CD8-positive, alpha-beta memory T cell (primary cell): Measurements from ENCODE around the gene FYCO1. TPM values are rescaled to one million over a fixed set of nuclear protein-coding genes. Genes with fewer than 3 reads are reported as not detected.

ENCODE experiments used
- CTCF ChIA-PET: fragments of 350-600 bp; sonication (Branson Sonifier 250); formaldehyde crosslinking; loops from one replicate; lab custom pipeline; 2021; ENCODE audit warnings: antibody characterized with exemption; lab: Charles Lee
- POLR2A ChIA-PET: fragments of 350-600 bp; sonication (Branson Sonifier 250); formaldehyde crosslinking; loops from one replicate; lab custom pipeline; 2021; ENCODE audit warnings: antibody characterized with exemption; lab: Charles Lee
- DNase-seq, 5 donors: peaks; one replicate each; pipeline versions ENCODE4 v3.0.0 to v3.0.0-alpha.2; 2020 to 2022; ENCODE audit warnings: mixed read lengths in 1 of 5
- H3K27ac ChIP-seq: one replicate; pipeline ENCODE4 v1.7.0; 2013; ENCODE audit warnings: low read depth, mild to moderate bottlenecking, low read length, moderate library complexity
- H3K27me3 ChIP-seq: 2 replicates; pipeline ENCODE4 v1.7.0; 2013; ENCODE audit warnings: low read length, mild to moderate bottlenecking; ENCODE audit not compliant: insufficient read depth, poor library complexity, severe bottlenecking
- H3K36me3 ChIP-seq: 2 replicates; pipeline ENCODE4 v1.7.0; 2013; ENCODE audit warnings: mild to moderate bottlenecking, low read length, moderate library complexity; ENCODE audit not compliant: insufficient read depth
- H3K4me1 ChIP-seq: 2 replicates; pipeline ENCODE4 v1.7.0; 2013; ENCODE audit warnings: mild to moderate bottlenecking, low read length, moderate library complexity; ENCODE audit not compliant: insufficient read depth
- H3K4me3 ChIP-seq: 2 replicates; pipeline ENCODE4 v1.7.0; 2013; ENCODE audit warnings: mild to moderate bottlenecking, low read length
- H3K9me3 ChIP-seq: 2 replicates; pipeline ENCODE4 v1.7.0; 2013; ENCODE audit warnings: mild to moderate bottlenecking, low read length
- H3K27ac Mint-ChIP-seq, 8 donors: one replicate each; pipeline ENCODE4 v1.8.0; 2020 to 2021; ENCODE audit warnings: mixed read lengths in 8 of 8, mild to moderate bottlenecking in 6 of 8, inconsistent platforms in 3 of 8, moderate library complexity in 3 of 8
- H3K27me3 Mint-ChIP-seq, 2 donors: one replicate each; pipeline ENCODE4 v1.8.0; 2020 to 2021; ENCODE audit warnings: mixed read lengths in 2 of 2, mild to moderate bottlenecking in 1 of 2, moderate library complexity in 1 of 2
- H3K36me3 Mint-ChIP-seq, 3 donors: one replicate each; pipeline ENCODE4 v1.8.0; 2020 to 2021; ENCODE audit warnings: mixed read lengths in 3 of 3, inconsistent platforms in 1 of 3, mild to moderate bottlenecking in 1 of 3
- H3K4me1 Mint-ChIP-seq, 3 donors: one replicate each; pipeline ENCODE4 v1.8.0; 2020 to 2021; ENCODE audit warnings: mixed read lengths in 3 of 3, inconsistent platforms in 1 of 3, mild to moderate bottlenecking in 1 of 3
- H3K4me3 Mint-ChIP-seq, 7 donors: one replicate each; pipeline ENCODE4 v1.8.0; 2020 to 2021; ENCODE audit warnings: mixed read lengths in 7 of 7, mild to moderate bottlenecking in 6 of 7, moderate library complexity in 4 of 7, inconsistent platforms in 2 of 7
- H3K9me3 Mint-ChIP-seq, 5 donors: one replicate each; pipeline ENCODE4 v1.8.0; 2020 to 2022; ENCODE audit warnings: mixed read lengths in 5 of 5, mild to moderate bottlenecking in 3 of 5, moderate library complexity in 2 of 5, inconsistent platforms in 1 of 5
- polyA plus RNA-seq: library from polyadenylated mRNA; unstranded; fragments of 300-500 nt; fragmentation: Illumina TruSeq; gene quantifications from one replicate; pipeline ENCODE4 v1.2.3, GENCODE V29; 2021
- total RNA-seq, 2 experiments: library from RNA; stranded (reverse); gene quantifications; one replicate each; pipeline ENCODE4 v1.2.3, GENCODE V29; 2021

Gene FYCO1
- total and polyA plus RNA-seq, 3 experiments from 2014 or later, result 11.0 to 13.7 (median 13.4) TPM

- peak overlapping the region in 6 of 8 donors; percentile 26 to 80 (median 52) for H3K27ac Mint-ChIP-seq
- peaks cover 39 to 83% (median 58%) of the 10 kb centered on the region in 3 donors for H3K4me1 Mint-ChIP-seq
- peaks cover 10 to 47% (median 25%) of the 10 kb centered on the region in 3 donors for H3K36me3 Mint-ChIP-seq
- peak overlapping the region; percentile 1 to 64 (median 49) for H3K4me3 Mint-ChIP-seq
- Histone ChIP-seq H3K4me3 (no peak overlapping the region), H3K4me1 (peaks cover 18% of the 10 kb centered on the region), H3K27me3 (no peaks in the 10 kb centered on the region), H3K9me3 (no peaks in the 10 kb centered on the region), H3K27ac (no peak overlapping the region), H3K36me3 (no peaks in the 10 kb centered on the region)
- peaks cover 0 to 4% of the 10 kb centered on the region in 2 donors for H3K27me3 Mint-ChIP-seq
- ChIA-PET CTCF (interaction anchor here (1.0 to 2.3 kb wide), 4 partner anchors 13 to 25 kb away, joined by 3 to 11 read pairs (median 4); no protein-coding TSS in a partner anchor), POLR2A (interaction anchor here (0.6 to 2.0 kb wide), 6 partner anchors 8 to 560 kb away, joined by 3 to 7 read pairs (median 4); no protein-coding TSS in a partner anchor)
- DNase-seq, result peak in 3 of 5 donors; percentile 12 to 55 (median 26)
- no peaks in the 10 kb centered on the region for H3K9me3 Mint-ChIP-seq
Observed at GRCh38 chr3:45907769-45908705, 87.6 kb downstream of the FYCO1 start.

GRCh38 chr3:45906681-45907407, 88.8 kb downstream of the FYCO1 start:
- peaks cover 18% of the 10 kb centered on the region for H3K4me1 ChIP-seq
- Mint-ChIP-seq H3K4me3 (peak overlapping the region in 1 of 7 donors; percentile 27), H3K27ac (peak overlapping the region in 2 of 8 donors; percentile 50 to 80), H3K4me1 (peaks cover 36 to 73% (median 51%) of the 10 kb centered on the region in 3 donors), H3K36me3 (peaks cover 10 to 52% (median 22%) of the 10 kb centered on the region in 3 donors), H3K27me3 (peaks cover 0 to 4% of the 10 kb centered on the region in 2 donors), H3K9me3 (no peaks in the 10 kb centered on the region)
- H3K27me3 ChIP-seq, result no peaks in the 10 kb centered on the region
- POLR2A ChIA-PET, result interaction anchor here (0.9 kb wide), 1 partner anchor 9 kb away, joined by 3 read pairs; no protein-coding TSS in a partner anchor
- DNase-seq, result no peak
- no peak overlapping the region for H3K27ac ChIP-seq
- no peak overlapping the region for H3K4me3 ChIP-seq
- CTCF ChIA-PET, result interaction anchor here (1.3 to 2.3 kb wide), 3 partner anchors 14 to 23 kb away, joined by 3 to 11 read pairs (median 5); no protein-coding TSS in a partner anchor
- H3K36me3 ChIP-seq, result no peaks in the 10 kb centered on the region
- no peaks in the 10 kb centered on the region for H3K9me3 ChIP-seq

GRCh38 chr3:45905755-45906154, 89.9 kb downstream of the FYCO1 start:
- Mint-ChIP-seq H3K9me3 (no peaks in the 10 kb centered on the region), H3K4me3 (no peak overlapping the region), H3K4me1 (peaks cover 30 to 62% (median 46%) of the 10 kb centered on the region in 3 donors), H3K27ac (peak overlapping the region in 1 of 8 donors; percentile 43), H3K36me3 (peaks cover 10 to 58% (median 22%) of the 10 kb centered on the region in 3 donors), H3K27me3 (peaks cover 0 to 4% of the 10 kb centered on the region in 2 donors)
- Histone ChIP-seq H3K36me3 (no peaks in the 10 kb centered on the region), H3K4me3 (no peak overlapping the region), H3K27ac (no peak overlapping the region), H3K27me3 (no peaks in the 10 kb centered on the region), H3K4me1 (peaks cover 18% of the 10 kb centered on the region), H3K9me3 (no peaks in the 10 kb centered on the region)
- ChIA-PET POLR2A (no interaction called here), CTCF (interaction anchor here (0.7 to 1.3 kb wide), 4 partner anchors 11 to 62 kb away, joined by 3 read pairs; no protein-coding TSS in a partner anchor)
- DNase-seq, result no peak

- peak overlapping the region in 2 of 8 donors; percentile 26 to 55 for H3K27ac Mint-ChIP-seq
- H3K4me1 Mint-ChIP-seq, result peaks cover 25 to 56% (median 40%) of the 10 kb centered on the region in 3 donors
- H3K4me3 Mint-ChIP-seq, result peak overlapping the region in 1 of 7 donors; percentile 16
- Histone ChIP-seq H3K4me3 (no peak overlapping the region), H3K9me3 (no peaks in the 10 kb centered on the region), H3K27ac (no peak overlapping the region), H3K27me3 (no peaks in the 10 kb centered on the region), H3K4me1 (peaks cover 18% of the 10 kb centered on the region), H3K36me3 (no peaks in the 10 kb centered on the region)
- no peak for DNase-seq
- ChIA-PET POLR2A (interaction anchor here (0.6 to 1.2 kb wide), 2 partner anchors 15 to 73 kb away, joined by 3 to 6 read pairs; no protein-coding TSS in a partner anchor), CTCF (interaction anchor here (0.7 to 1.3 kb wide), 4 partner anchors 20 to 144 kb away, joined by 3 to 4 read pairs (median 4); no protein-coding TSS in a partner anchor)
- peaks cover 13 to 59% (median 15%) of the 10 kb centered on the region in 3 donors for H3K36me3 Mint-ChIP-seq
- no peaks in the 10 kb centered on the region for H3K9me3 Mint-ChIP-seq
- H3K27me3 Mint-ChIP-seq, result peaks cover 0 to 3% of the 10 kb centered on the region in 2 donors
Observed at GRCh38 chr3:45904931-45905330, 90.7 kb downstream of the FYCO1 start.

- no peak overlapping the region for H3K27ac ChIP-seq
- no peaks in the 10 kb centered on the region for H3K27me3 ChIP-seq
- CTCF ChIA-PET, result no interaction called here
- Mint-ChIP-seq H3K27ac (no peak overlapping the region), H3K9me3 (peaks cover 0 to 2% (median 0%) of the 10 kb centered on the region in 5 donors), H3K27me3 (peaks cover 0 to 17% of the 10 kb centered on the region in 2 donors), H3K36me3 (peaks cover 5 to 63% (median 7%) of the 10 kb centered on the region in 3 donors), H3K4me1 (peaks cover 5 to 64% (median 5%) of the 10 kb centered on the region in 3 donors), H3K4me3 (no peak overlapping the region)
- DNase-seq, result no peak
- H3K36me3 ChIP-seq, result no peaks in the 10 kb centered on the region
- no peaks in the 10 kb centered on the region for H3K9me3 ChIP-seq
- peaks cover 14% of the 10 kb centered on the region for H3K4me1 ChIP-seq
- POLR2A ChIA-PET, result no interaction called here
- no peak overlapping the region for H3K4me3 ChIP-seq
Observed at GRCh38 chr3:45896956-45897355, 98.7 kb downstream of the FYCO1 start.

GRCh38 chr3:45895686-45896468, 99.7 kb downstream of the FYCO1 start:
- no peak overlapping the region for H3K27ac ChIP-seq
- no peak for DNase-seq
- no peaks in the 10 kb centered on the region for H3K27me3 ChIP-seq
- Mint-ChIP-seq H3K4me1 (peaks cover 5 to 72% (median 6%) of the 10 kb centered on the region in 3 donors), H3K27me3 (peaks cover 6 to 17% of the 10 kb centered on the region in 2 donors), H3K4me3 (no peak overlapping the region), H3K27ac (no peak overlapping the region), H3K36me3 (peaks cover 5 to 57% (median 7%) of the 10 kb centered on the region in 3 donors), H3K9me3 (peaks cover 0 to 2% (median 0%) of the 10 kb centered on the region in 5 donors)
- no peaks in the 10 kb centered on the region for H3K36me3 ChIP-seq
- CTCF ChIA-PET, result interaction anchor here (0.9 kb wide), 1 partner anchor 13 kb away, joined by 3 read pairs; no protein-coding TSS in a partner anchor
- H3K4me1 ChIP-seq, result peaks cover 16% of the 10 kb centered on the region
- no peak overlapping the region for H3K4me3 ChIP-seq
- POLR2A ChIA-PET, result no interaction called here
- H3K9me3 ChIP-seq, result no peaks in the 10 kb centered on the region

GRCh38 chr3:45894015-45894414, 101.6 kb downstream of the FYCO1 start:
- Histone ChIP-seq H3K36me3 (no peaks in the 10 kb centered on the region), H3K27me3 (no peaks in the 10 kb centered on the region), H3K4me1 (peaks cover 23% of the 10 kb centered on the region), H3K27ac (no peak overlapping the region), H3K4me3 (no peak overlapping the region), H3K9me3 (no peaks in the 10 kb centered on the region)
- Mint-ChIP-seq H3K4me3 (peak overlapping the region in 2 of 7 donors; percentile 9 to 35), H3K27me3 (peaks cover 6 to 18% of the 10 kb centered on the region in 2 donors), H3K27ac (peak overlapping the region in 1 of 8 donors; percentile 70), H3K9me3 (peaks cover 0 to 2% (median 0%) of the 10 kb centered on the region in 5 donors), H3K4me1 (peaks cover 5 to 70% (median 9%) of the 10 kb centered on the region in 3 donors), H3K36me3 (peaks cover 0 to 51% (median 7%) of the 10 kb centered on the region in 3 donors)
- ChIA-PET POLR2A (interaction anchor here (0.6 kb wide), 1 partner anchor 384 kb away, joined by 3 read pairs; no protein-coding TSS in a partner anchor), CTCF (no interaction called here)
- DNase-seq, result no peak
